MM.1S (cell line): ENCODE measurements around the gene BCL10.

Experiments
- DNase-seq: peaks from one replicate; pipeline ENCODE4 v3.0.0-alpha.2; 2015
- H2AFZ ChIP-seq: fragments of 300-600 bp; sonication (generic); 2 replicates; pipeline ENCODE4 v1.6.0; 2016; ENCODE audit warnings: antibody characterized with exemption, low read length
- H3F3A ChIP-seq: fragments of 300-600 bp; sonication (generic); 2 replicates; pipeline ENCODE4 v1.6.1; 2016; ENCODE audit warnings: mild to moderate bottlenecking, antibody characterized with exemption, low read length, moderate library complexity, mixed read lengths; ENCODE audit not compliant: insufficient read depth
- H3K27ac ChIP-seq: fragments of 300-600 bp; sonication (generic); 2 replicates; pipeline ENCODE4 v1.5.1; 2016; ENCODE audit warnings: mild to moderate bottlenecking, low read length
- H3K27me3 ChIP-seq: fragments of 300-600 bp; sonication (generic); replicated peaks from 2 replicates; pipeline ENCODE4 v1.6.0; 2016; ENCODE audit warnings: low read length; ENCODE audit not compliant: insufficient read depth
- H3K36me3 ChIP-seq: fragments of 300-600 bp; sonication (generic); replicated peaks from 2 replicates; pipeline ENCODE4 v1.6.1; 2016; ENCODE audit warnings: mild to moderate bottlenecking, low read length, mixed read lengths; ENCODE audit not compliant: insufficient read depth
- H3K4me1 ChIP-seq: fragments of 300-600 bp; sonication (generic); 2 replicates; pipeline ENCODE4 v1.6.1; 2016; ENCODE audit warnings: low read length, mixed read lengths
- H3K4me2 ChIP-seq: fragments of 300-600 bp; sonication (generic); 2 replicates; pipeline ENCODE4 v1.6.0; 2016; ENCODE audit warnings: low read depth, low read length
- H3K4me3 ChIP-seq: fragments of 300-600 bp; sonication (generic); 2 replicates; pipeline ENCODE4 v1.5.1; 2016; ENCODE audit warnings: low read length, mixed read lengths
- H3K79me2 ChIP-seq: fragments of 300-600 bp; sonication (generic); 2 replicates; pipeline ENCODE4 v1.6.1; 2016; ENCODE audit warnings: mixed run types, low read length, mixed read lengths
- H3K9ac ChIP-seq: fragments of 300-600 bp; sonication (generic); 2 replicates; pipeline ENCODE4 v1.6.1; 2016; ENCODE audit warnings: low read length, mixed read lengths
- H3K9me2 ChIP-seq: fragments of 300-600 bp; sonication (generic); replicated peaks from 2 replicates; pipeline ENCODE4 v1.6.1; 2016; ENCODE audit warnings: mild to moderate bottlenecking, low read length, mixed read lengths; ENCODE audit not compliant: insufficient read depth
- H3K9me3 ChIP-seq: fragments of 300-600 bp; sonication (generic); replicated peaks from 2 replicates; pipeline ENCODE4 v1.6.1; 2016; ENCODE audit warnings: mild to moderate bottlenecking, low read length, mixed read lengths; ENCODE audit not compliant: insufficient read depth
- H4K20me1 ChIP-seq: fragments of 300-600 bp; sonication (generic); 2 replicates; pipeline ENCODE4 v1.6.1; 2016; ENCODE audit warnings: mild to moderate bottlenecking, low read length, moderate library complexity, mixed read lengths; ENCODE audit not compliant: insufficient read depth
- EZH2 ChIP-seq: fragments of 300-600 bp; sonication (generic); optimal IDR thresholded peaks from 2 replicates; pipeline ENCODE3; 2017; ENCODE audit warnings: low read depth, mild to moderate bottlenecking, antibody characterized with exemption, low read length, mixed read lengths
- EZH2phosphoT487 ChIP-seq: fragments of 300-600 bp; sonication (generic); IDR thresholded peaks from 2 replicates; pipeline ENCODE4 v1.6.1; 2018; ENCODE audit warnings: antibody characterized with exemption, low read length
- TF ChIP-seq, protein P1 (sequence below): fragments of 300-600 bp; sonication (generic); IDR thresholded peaks from 2 replicates; pipeline ENCODE4 v1.5.1; 2016; ENCODE audit warnings: antibody characterized with exemption, low read length, mixed read lengths

BCL10 gene

DNA sequence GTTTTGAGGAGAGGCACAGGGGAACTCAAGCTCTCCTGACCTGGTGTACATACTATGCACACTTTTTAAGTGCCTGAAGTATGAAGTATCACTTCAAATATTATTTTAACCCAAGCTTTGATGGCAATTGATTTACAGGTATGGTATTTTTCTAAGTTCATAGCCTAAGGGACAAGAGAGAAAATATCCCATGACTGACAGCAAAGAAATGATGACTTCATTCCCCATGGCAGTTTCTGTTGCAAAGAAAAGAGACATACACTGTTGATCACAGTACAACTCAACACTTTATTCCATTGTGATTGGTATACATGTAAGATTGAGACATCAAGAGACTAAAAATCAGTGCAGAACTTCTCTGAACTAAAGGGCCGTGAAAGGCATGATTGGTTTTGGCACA lies 41.8 kb upstream of the BCL10 start:
- Histone ChIP-seq H3K4me1 (no peaks in the 10 kb centered on the region), H3K9ac (no peak overlapping the region), H3K9me3 (no peaks in the 10 kb centered on the region), H3K9me2 (no peaks in the 10 kb centered on the region), H3K4me2 (no peak overlapping the region), H3K79me2 (no peaks in the 10 kb centered on the region), H2AFZ (no peak overlapping the region), H3K4me3 (no peak overlapping the region), H3F3A (no peaks in the 10 kb centered on the region), H4K20me1 (no peaks in the 10 kb centered on the region), H3K36me3 (no peaks in the 10 kb centered on the region), H3K27ac (no peak overlapping the region), H3K27me3 (no peaks in the 10 kb centered on the region)
- no peak for DNase-seq
- TF ChIP-seq, protein P1, sequence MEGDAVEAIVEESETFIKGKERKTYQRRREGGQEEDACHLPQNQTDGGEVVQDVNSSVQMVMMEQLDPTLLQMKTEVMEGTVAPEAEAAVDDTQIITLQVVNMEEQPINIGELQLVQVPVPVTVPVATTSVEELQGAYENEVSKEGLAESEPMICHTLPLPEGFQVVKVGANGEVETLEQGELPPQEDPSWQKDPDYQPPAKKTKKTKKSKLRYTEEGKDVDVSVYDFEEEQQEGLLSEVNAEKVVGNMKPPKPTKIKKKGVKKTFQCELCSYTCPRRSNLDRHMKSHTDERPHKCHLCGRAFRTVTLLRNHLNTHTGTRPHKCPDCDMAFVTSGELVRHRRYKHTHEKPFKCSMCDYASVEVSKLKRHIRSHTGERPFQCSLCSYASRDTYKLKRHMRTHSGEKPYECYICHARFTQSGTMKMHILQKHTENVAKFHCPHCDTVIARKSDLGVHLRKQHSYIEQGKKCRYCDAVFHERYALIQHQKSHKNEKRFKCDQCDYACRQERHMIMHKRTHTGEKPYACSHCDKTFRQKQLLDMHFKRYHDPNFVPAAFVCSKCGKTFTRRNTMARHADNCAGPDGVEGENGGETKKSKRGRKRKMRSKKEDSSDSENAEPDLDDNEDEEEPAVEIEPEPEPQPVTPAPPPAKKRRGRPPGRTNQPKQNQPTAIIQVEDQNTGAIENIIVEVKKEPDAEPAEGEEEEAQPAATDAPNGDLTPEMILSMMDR, result no peak
- no peak for TF ChIP-seq EZH2phosphoT487
- no peak for TF ChIP-seq EZH2

DNA sequence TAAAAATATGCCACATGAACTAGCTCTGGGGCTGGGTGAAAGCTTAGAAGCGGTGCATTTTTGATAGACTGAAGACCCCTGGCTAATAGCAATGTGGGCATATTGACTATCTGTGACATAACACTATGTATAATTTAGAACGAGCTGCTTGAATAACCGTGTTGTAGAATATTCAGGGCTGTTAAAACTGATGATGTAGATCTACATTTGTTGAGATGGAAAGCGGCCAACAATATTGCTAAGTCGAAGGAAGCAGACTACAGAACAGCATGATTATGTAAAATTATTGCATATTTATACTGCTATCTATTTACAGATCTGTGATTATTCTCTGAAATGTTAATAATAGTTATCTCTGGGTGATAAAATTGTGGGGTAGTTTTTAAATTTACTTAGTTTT lies 41.1 kb upstream of the BCL10 start:
- H3K9ac ChIP-seq, result no peak overlapping the region
- no peak overlapping the region for H3K4me3 ChIP-seq
- no peak overlapping the region for H3K27ac ChIP-seq
- no peaks in the 10 kb centered on the region for H3K9me3 ChIP-seq
- H4K20me1 ChIP-seq, result no peaks in the 10 kb centered on the region
- no peak overlapping the region for H3K4me2 ChIP-seq
- TF ChIP-seq EZH2phosphoT487 (no peak), EZH2 (no peak)
- TF ChIP-seq, protein P1, result no peak
- no peaks in the 10 kb centered on the region for H3K27me3 ChIP-seq
- H3K4me1 ChIP-seq, result no peaks in the 10 kb centered on the region
- H3F3A ChIP-seq, result no peaks in the 10 kb centered on the region
- no peak for DNase-seq
- no peaks in the 10 kb centered on the region for H3K36me3 ChIP-seq
- no peak overlapping the region for H2AFZ ChIP-seq
- no peaks in the 10 kb centered on the region for H3K79me2 ChIP-seq
- H3K9me2 ChIP-seq, result no peaks in the 10 kb centered on the region

DNA sequence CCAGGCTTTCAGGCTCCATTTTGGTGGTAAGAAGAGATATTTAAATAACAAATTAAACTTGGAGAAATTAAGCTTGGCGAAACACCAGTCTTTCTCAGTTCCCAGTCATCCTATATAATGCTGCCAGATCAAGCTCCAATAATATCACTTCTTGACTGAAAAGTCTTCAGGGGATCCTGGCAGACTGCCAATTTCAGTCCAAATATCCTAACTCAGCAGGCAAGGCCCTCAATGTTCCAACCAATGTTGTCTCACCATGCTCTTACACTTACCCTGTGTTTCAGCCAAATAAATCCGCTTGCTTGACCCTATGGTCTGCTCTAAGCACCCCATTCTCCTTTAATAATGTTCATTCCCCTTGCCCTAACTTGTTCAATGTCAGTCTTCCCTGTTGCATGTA lies 39.9 kb upstream of the BCL10 start:
- TF ChIP-seq EZH2 (no peak), EZH2phosphoT487 (no peak)
- TF ChIP-seq, protein P1, result no peak
- Histone ChIP-seq H3K27ac (no peak overlapping the region), H3F3A (no peaks in the 10 kb centered on the region)

DNA sequence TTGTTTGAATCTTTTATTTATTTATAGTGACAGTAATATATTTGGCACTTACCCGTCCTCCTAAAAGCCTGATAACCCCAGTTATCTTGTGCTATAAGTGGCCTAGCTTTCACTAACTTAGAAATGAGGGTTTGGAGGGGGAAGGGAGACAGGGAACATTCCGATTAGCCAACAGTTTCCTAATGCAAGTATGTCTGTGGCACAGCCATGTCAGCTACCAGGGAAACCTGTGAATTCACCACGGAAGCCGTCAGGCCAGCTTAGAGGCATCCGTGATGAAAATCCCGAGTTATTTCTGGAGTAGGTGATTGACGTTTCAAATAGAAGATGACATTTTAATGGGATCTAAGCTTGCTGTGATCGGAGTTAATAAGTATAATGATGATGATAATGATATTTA lies 39.4 kb upstream of the BCL10 start:
- Histone ChIP-seq H3K9me3 (no peaks in the 10 kb centered on the region), H3K79me2 (no peaks in the 10 kb centered on the region), H3K27ac (no peak overlapping the region), H3K4me1 (no peaks in the 10 kb centered on the region), H3K9ac (no peak overlapping the region), H3K9me2 (no peaks in the 10 kb centered on the region), H3K36me3 (no peaks in the 10 kb centered on the region), H4K20me1 (no peaks in the 10 kb centered on the region), H2AFZ (no peak overlapping the region), H3K4me3 (no peak overlapping the region), H3F3A (no peaks in the 10 kb centered on the region), H3K4me2 (no peak overlapping the region), H3K27me3 (no peaks in the 10 kb centered on the region)
- DNase-seq, result no peak
- TF ChIP-seq, protein P1, result no peak

More for the DNA sequence above, 39.9 kb upstream of the BCL10 start:
- H3K9ac ChIP-seq, result no peak overlapping the region
- no peak overlapping the region for H3K4me3 ChIP-seq
- no peak overlapping the region for H3K4me2 ChIP-seq
- H3K9me2 ChIP-seq, result no peaks in the 10 kb centered on the region
- H4K20me1 ChIP-seq, result no peaks in the 10 kb centered on the region
- no peaks in the 10 kb centered on the region for H3K27me3 ChIP-seq
- H3K36me3 ChIP-seq, result no peaks in the 10 kb centered on the region
- no peak for DNase-seq
- H3K9me3 ChIP-seq, result no peaks in the 10 kb centered on the region
- H3K4me1 ChIP-seq, result no peaks in the 10 kb centered on the region
- no peak overlapping the region for H2AFZ ChIP-seq
- H3K79me2 ChIP-seq, result no peaks in the 10 kb centered on the region
